HG03060 (cell line): Measurements from ENCODE around the gene PCDHGA1.
"Not testable (repeated sequence)": the region's sequence is repeated elsewhere in the genome, so short reads cannot be mapped to it uniquely, and the experiment has no call there.

Source experiments
- ATAC-seq: cut with Tn5 transposase; IDR thresholded peaks from one replicate; pipeline ENCODE4 v1.9.1; 2021; ENCODE audit warnings: low read depth, moderate number of reproducible peaks; ENCODE audit not compliant: unreplicated experiment

The PCDHGA1 gene

GRCh38 chr5:141345327-141345726 is 15.0 kb downstream of the PCDHGA1 start:
- ATAC-seq: no peak

- not testable (repeated sequence) for ATAC-seq
These were observed 15.7 kb downstream of the PCDHGA1 start for GRCh38 chr5:141346017-141346416.

GRCh38 chr5:141349917-141350619 is 19.8 kb downstream of the PCDHGA1 start, which contains the start of gene PCDHGB1:
TSS of gene PCDHGB1 (plus strand) at chr5:141350099. CDS start at chr5:141350261, 162 bp downstream.
- ATAC-seq: no peak

- ATAC-seq: no peak
These were observed 21.3 kb downstream of the PCDHGA1 start for GRCh38 chr5:141351591-141351990.

GRCh38 chr5:141354900-141355469 is 24.7 kb downstream of the PCDHGA1 start, which contains the start of gene PCDHGA4:
TSS of gene PCDHGA4 (plus strand) at chr5:141355021. CDS start at chr5:141355108, 87 bp downstream.
- ATAC-seq: no peak

- no peak for ATAC-seq
These were observed 25.3 kb downstream of the PCDHGA1 start for GRCh38 chr5:141355641-141356040.

GRCh38 chr5:141356133-141356532 is 25.8 kb downstream of the PCDHGA1 start:
- ATAC-seq: no peak

GRCh38 chr5:141356950-141357349 is 26.6 kb downstream of the PCDHGA1 start:
- no peak for ATAC-seq

GRCh38 chr5:141359790-141360426 is 29.6 kb downstream of the PCDHGA1 start, which contains the start of gene PCDHGB2:
TSS of gene PCDHGB2 (plus strand) at chr5:141359994. CDS start at chr5:141360136, 142 bp downstream.
- no peak for ATAC-seq

GRCh38 chr5:141360685-141361084 is 30.4 kb downstream of the PCDHGA1 start:
- no peak for ATAC-seq

- ATAC-seq: no peak
These were observed 32.4 kb downstream of the PCDHGA1 start for GRCh38 chr5:141362719-141363118.

- ATAC-seq: no peak
These were observed 33.8 kb downstream of the PCDHGA1 start, which contains the start of gene PCDHGA5 for GRCh38 chr5:141363952-141364660. TSS of gene PCDHGA5 (plus strand) at chr5:141364162. CDS start at chr5:141364331, 169 bp downstream.

- ATAC-seq: no peak
These were observed 35.9 kb downstream of the PCDHGA1 start for GRCh38 chr5:141366016-141366896.

GRCh38 chr5:141369994-141370848 is 39.9 kb downstream of the PCDHGA1 start, which contains the start of gene PCDHGB3:
TSS of gene PCDHGB3 (plus strand) at chr5:141370242. CDS start at chr5:141370395, 153 bp downstream.
- peak; percentile 88 for ATAC-seq

- no peak for ATAC-seq
These were observed 41.5 kb downstream of the PCDHGA1 start for GRCh38 chr5:141371572-141372475.

- ATAC-seq: no peak
These were observed 43.5 kb downstream of the PCDHGA1 start, which contains the start of gene PCDHGA6 for GRCh38 chr5:141373673-141374317. TSS of gene PCDHGA6 (plus strand) at chr5:141373891. CDS start at chr5:141374084, 193 bp downstream.

GRCh38 chr5:141374627-141375026 is 44.3 kb downstream of the PCDHGA1 start:
- no peak for ATAC-seq
